NCI-H2081 treated with DMSO at 0.1 percent for 48 hours (cell line): ENCODE data around the gene LDLRAD3.

ENCODE experiments used
- DNase-seq: peaks from one replicate; lab custom pipeline; 2025; lab: John Stamatoyannopoulos, UW

Gene LDLRAD3

DNA sequence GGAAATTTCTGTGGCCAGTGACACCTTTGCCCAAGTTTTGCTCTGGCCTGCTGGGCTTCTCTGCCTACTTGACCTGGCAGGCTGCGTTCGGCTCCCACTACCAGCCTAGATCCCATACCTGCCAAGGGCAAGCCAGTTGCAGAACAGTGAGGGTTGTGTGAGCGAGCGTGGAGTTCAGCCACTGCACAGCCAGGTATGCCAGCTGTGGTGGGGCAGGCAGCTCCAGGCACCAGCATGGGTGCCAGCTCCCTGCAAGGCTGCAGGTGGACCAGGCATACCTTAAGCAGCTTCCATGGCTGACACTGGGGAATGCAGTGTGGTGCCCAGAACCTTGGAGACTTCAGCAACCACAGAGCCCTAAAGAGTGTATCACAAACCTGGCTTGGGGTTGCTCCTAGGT, 133.5 kb downstream of the LDLRAD3 start:
- no peak for DNase-seq

DNA sequence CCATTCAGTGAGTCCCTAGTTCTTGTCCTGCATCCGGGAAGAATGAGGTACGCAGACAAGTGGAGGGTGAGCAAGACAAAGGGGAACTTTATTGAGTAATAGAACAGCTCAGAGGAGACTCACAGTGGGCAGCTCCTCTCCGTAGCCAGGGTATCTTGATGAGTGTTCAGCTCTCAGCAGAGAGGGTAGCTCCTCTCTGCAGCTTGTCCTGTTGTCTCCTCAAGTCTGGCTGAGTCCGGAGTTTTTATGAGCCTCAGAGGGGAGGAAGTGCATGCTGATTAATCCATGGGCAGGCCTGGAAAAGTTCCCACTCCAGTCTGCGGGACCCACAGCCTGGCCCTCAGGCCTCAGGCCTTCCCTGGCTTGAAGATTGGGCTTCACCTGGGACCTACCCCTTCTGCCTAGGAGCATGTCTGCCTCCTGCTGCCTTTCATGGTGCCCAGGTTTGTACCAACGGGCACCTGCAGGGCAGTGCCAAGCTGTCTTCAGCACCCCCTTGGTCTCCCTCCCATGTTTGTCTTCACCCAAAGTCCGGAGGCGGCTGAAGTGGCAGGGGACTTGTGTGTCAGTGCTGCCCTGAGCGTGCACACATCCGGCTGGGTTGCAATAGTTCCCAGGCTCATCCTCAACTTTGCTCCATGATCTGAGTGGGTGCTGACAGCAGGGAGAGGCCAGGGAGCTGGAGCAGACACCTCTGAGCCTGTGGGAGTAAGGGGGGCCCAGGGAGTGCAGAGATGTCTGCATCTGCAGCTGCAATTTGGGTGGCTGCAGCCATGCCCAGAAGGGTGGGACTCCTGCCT, 134.2 kb downstream of the LDLRAD3 start:
- DNase-seq: no peak

DNA sequence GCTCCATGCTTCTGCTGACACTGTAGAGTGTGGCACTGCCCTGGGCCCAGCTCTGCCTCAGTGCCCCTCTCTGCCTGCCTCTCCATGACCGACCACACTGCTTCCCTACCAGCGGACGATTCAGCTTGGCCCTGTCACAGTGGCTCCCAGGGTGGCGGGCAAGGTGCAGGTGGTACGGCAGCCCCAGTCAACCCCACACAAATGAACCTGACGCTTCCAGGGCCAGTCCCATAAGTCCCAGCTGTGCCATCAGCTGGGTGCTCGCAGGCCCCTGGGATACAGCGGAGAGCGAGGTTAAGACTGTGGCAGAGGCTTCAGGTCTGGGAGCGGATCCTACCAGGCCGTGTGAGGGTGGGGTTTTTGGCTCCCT, 134.8 kb downstream of the LDLRAD3 start:
- DNase-seq: no peak

DNA sequence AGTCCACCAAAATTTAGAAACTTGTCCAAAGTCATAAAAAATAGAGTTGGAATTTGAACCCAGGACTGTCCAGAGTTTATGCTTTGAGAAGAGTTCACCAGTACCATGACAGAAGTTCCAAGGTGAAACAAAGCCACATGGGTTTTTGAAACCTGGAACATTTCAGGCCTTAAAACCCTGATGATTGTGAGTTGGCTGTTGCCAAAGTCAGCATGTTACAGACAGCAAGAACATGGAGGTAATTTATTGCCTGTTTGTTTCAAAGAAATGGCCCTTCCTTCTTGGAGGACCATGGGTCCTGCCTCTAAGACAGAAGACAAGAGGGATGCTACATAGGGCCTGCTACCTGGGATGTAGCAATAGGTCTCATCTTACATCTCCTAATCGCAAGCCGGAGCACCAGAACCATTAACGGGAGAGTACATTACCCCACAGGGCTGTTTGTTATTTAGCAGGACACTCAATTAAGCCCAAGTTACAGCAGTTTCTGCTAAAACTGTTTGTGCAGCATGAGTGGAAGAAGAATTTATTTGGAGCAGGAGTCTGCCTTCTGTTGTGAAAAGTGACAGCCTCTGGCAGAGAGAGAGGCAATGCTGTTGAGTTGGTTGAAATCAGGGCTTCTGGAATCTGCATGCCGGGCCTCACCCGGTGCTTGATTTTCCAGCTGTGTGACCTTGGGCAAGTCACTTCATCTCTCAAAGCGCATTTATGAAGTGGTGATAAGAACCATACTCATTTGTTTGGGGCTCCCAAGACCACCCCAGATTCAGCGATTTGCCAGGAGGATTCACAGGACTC, 136.2 kb downstream of the LDLRAD3 start:
- no peak for DNase-seq

DNA sequence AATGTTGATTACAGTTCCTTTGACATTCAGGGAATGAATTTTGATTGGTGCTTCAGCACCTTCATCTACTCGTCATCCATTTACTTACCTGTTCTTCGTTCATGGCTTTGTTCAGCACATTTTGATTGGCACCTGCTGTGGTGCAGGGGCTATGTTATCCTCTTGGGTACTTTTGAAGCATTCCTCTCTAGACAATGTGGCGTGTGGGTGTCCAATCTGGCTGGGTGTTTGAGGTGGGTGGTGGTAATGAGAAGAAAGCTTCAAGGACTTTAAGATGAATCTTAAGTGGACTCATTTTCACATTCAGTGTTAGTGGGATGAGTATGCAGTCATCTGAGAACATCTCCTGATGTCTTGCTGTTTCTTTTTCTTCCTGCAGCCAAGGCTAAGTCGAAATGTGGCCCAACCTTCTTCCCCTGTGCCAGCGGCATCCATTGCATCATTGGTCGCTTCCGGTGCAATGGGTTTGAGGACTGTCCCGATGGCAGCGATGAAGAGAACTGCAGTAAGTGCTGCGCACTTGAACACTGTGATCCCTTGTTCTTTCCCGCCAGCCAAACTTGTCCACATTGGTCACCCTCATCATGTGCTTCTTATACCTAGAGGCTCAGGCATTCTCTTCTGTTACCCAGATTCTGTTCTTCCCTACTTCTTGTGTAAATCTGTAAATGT, 137.5 kb downstream of the LDLRAD3 start:
- no peak for DNase-seq

GRCh38 chr11:36086366-36086765, 142.5 kb downstream of the LDLRAD3 start:
- DNase-seq: no peak

DNA sequence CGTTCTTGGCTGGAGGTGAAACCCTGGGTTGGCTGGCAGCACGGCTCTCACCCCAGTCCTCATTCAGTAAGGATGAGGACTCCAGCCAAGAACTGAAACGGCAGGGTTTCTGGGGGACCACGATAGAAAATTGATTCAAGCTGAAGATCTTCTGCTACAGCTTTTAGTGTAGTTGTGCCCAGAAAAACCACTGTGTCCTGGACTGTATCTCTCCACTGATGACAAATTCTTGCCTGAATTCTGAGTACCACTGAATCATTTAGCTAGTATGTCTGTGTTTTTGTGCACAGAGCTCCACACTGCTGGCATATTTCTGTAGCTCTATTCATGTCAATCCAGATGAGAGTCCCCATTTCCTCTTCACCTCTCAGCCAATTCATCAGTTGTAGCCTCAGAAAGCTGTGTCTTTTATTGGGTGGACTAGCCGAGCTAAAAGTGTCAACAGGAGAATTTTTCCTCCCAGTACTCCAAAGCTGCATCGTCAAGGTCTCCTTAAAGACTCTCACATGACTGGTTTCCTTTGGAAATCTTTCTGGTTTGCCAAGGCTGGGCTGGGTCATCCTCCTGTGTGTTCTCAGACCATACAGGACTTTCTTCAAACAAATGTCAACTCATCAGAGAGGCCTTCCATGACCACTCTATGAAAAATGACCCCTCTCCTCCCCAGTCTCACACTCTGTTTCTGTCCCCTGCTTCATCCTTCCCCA, 144.6 kb downstream of the LDLRAD3 start:
- DNase-seq: no peak

- DNase-seq: no peak
These were observed 146.1 kb downstream of the LDLRAD3 start for GRCh38 chr11:36089920-36090319.

GRCh38 chr11:36090356-36091109, 146.7 kb downstream of the LDLRAD3 start:
- no peak for DNase-seq

DNA sequence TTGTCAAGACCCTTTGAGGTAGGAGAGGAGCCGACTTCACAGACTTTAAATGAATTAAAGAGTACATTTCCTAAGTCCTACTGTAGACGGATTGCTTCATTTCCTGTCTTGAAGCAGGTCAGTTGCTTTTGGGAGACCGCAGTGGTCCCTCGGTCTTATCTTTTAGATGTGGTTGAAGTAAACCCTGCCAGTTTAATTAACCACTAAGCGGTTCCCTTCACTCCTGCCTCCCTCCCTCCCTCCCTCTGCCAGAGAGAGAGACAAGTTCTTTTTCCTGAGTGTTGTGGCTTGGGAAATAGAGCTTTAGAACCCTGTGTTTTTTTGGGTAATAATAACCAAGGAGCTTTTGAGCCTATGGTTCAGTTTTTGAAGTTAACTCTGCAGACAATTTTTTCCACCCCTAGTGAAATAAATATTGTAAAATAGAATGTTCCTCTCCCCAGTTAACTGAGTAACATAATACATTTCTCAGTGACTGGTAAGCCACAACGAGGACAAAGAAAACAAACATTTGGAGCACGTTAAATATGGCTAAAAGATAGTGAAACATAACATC, 147.5 kb downstream of the LDLRAD3 start:
- DNase-seq: no peak

GRCh38 chr11:36092314-36093030, 148.6 kb downstream of the LDLRAD3 start:
- no peak for DNase-seq

DNA sequence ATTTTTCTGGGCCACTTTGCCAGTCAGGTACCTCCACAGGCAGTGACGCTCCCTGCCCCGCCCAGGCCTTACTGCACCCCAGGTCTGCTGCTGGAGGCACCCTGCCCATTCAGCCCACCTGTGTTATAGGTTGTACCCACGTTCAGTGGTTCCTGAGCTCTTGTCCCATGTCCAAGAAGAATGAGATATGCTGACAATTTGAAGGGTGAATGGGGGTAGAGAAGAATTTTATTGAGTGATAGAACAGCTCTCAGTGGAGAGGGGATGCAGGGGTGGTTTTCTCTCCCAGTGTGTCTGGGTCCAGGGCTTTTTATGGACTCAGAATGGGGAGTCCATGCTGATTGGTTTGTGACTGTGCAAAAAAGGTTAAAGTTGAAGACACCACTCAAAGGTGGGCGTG, 149.7 kb downstream of the LDLRAD3 start:
- DNase-seq: no peak

GRCh38 chr11:36094164-36094563, 150.3 kb downstream of the LDLRAD3 start:
- no peak for DNase-seq

GRCh38 chr11:36095716-36096115, 151.9 kb downstream of the LDLRAD3 start:
- DNase-seq: no peak

DNA sequence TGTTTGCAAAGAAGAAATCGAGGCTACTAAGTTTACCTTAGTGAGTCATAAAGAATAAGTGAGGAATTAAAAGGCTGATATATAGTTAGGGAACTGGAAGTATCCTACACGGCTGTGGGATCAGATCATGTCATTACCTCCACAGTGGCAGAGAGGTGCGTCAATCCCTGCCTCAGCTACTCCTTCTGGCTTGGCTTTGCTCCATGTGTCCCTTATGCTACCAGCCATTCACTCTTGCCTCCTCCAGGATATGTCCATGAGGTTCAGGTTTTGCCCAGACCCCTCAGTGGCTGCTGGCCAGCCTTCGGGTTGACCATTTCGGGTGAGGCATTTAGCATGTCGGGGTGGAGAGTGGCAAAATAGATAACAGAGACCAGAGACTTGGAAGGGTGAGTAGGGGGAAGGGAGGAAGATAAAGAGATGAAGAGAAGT, 153.4 kb downstream of the LDLRAD3 start:
- DNase-seq: no peak

DNA sequence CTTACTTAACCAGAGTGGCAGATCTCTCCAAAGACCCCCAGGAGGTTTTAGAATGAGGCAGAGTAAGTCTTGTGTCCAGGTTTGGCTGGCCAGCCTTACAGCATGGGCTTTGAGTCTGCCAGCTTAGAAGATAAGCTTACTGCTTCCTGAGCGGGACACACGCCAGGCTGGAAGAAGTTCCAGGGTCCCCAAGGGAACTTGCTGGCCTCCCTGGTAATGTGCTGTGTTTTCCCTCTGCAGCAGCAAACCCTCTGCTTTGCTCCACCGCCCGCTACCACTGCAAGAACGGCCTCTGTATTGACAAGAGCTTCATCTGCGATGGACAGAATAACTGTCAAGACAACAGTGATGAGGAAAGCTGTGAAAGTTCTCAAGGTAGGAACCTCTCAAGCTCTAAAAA, 154.2 kb downstream of the LDLRAD3 start:
- DNase-seq: no peak

GRCh38 chr11:36098853-36099375, 155.1 kb downstream of the LDLRAD3 start:
- DNase-seq: no peak

DNA sequence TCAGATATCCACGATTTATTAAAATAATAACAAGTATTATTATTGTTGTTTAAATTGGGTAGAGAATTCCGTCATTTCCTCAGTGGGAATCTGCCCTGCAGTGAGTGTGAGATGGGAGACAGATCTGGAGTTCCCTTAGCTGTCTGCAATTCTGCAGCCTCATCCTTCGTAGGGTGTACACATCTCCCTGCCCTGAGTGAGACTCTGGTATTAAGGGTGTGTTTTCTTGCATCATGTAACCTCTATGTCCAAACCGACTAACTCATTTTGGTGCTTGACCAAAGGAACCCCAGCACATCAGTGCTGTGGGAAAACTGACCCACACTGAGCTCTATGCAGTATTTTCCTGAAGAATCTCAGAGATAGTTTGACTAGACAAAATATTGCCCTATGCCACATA, 157.6 kb downstream of the LDLRAD3 start:
- DNase-seq: no peak

GRCh38 chr11:36102868-36103267, 159.0 kb downstream of the LDLRAD3 start:
- no peak for DNase-seq

DNA sequence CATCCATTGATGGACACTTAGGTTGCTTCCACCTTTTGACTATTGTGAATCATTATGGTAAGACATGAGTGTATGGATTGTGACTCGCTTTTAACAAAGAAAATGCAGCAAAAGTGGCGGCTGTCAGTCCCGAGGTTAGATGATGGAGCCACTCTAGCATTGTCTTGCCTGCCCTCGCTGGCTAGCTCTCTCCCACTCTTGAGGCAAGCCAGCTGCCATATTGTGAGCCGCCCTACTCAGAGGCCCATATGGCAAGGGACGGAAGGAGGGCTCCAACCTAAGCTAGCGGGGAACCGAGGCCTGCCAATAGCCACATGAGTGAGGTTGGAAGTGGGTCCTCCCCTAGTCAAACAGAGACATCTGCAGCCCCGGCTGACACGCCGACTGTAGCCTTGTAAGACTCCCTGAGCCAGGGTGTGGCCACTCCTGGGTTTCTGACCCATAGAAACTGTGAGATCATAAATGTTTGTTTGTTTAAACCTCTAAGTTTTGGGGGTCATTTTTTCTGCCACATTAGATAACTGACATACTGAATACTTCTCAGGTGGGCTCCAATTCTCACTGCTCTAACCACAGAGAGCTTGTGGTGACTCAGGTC, 160.2 kb downstream of the LDLRAD3 start:
- no peak for DNase-seq
